OCI-LY7 (cell line): Measurements from ENCODE around the gene BTAF1. TPM values are rescaled to one million over a fixed set of nuclear protein-coding genes. Genes with fewer than 3 reads are reported as not detected.

Experiments
- BruUV-seq: library from RNA; stranded (reverse); fragments of 400-500 nt; replicated peaks from 2 replicates; lab custom pipeline; 2021; lab: Mats Ljungman, UMichigan
- CTCF ChIA-PET: fragments of 300-600 bp; sonication (Branson Sonifier 250); formaldehyde crosslinking; loops from one replicate; lab custom pipeline; 2022; ENCODE audit warnings: antibody characterized with exemption; ENCODE audit not compliant: unreplicated experiment; lab: Charles Lee
- POLR2A ChIA-PET: fragments of 300-600 bp; sonication (Branson Sonifier 250); formaldehyde crosslinking; loops from one replicate; lab custom pipeline; 2022; ENCODE audit warnings: antibody characterized with exemption; lab: Charles Lee
- DNase-seq: peaks from one replicate; pipeline ENCODE4 v3.0.0-alpha.2; 2015; ENCODE audit warnings: low spot score
- H2AFZ ChIP-seq: fragments of 200-600 bp; sonication (generic), shearing (Covaris generic); 2 replicates; pipeline ENCODE4 v1.6.1; 2014; ENCODE audit warnings: mild to moderate bottlenecking, antibody characterized with exemption, low read length, moderate library complexity
- H3K27ac ChIP-seq: fragments of 200-600 bp; sonication (generic); 2 replicates; pipeline ENCODE4 v1.5.1; 2014; ENCODE audit warnings: mixed run types, low read depth, mild to moderate bottlenecking, moderate library complexity, low read length, inconsistent platforms; ENCODE audit not compliant: poor library complexity, severe bottlenecking
- H3K36me3 ChIP-seq: fragments of 200-600 bp; sonication (generic); 2 replicates; pipeline ENCODE4 v1.6.1; 2014; ENCODE audit warnings: mild to moderate bottlenecking, antibody characterized with exemption, low read length, moderate library complexity, mixed read lengths; ENCODE audit not compliant: insufficient read depth
- H3K4me1 ChIP-seq: fragments of 200-600 bp; sonication (generic); 2 replicates; pipeline ENCODE4 v1.5.1; 2014; ENCODE audit warnings: mild to moderate bottlenecking, low read length; ENCODE audit not compliant: insufficient read depth, poor library complexity, severe bottlenecking
- H3K4me2 ChIP-seq: fragments of 200-600 bp; sonication (generic); 2 replicates; pipeline ENCODE4 v1.6.1; 2014; ENCODE audit warnings: mild to moderate bottlenecking, low read length
- H3K4me3 ChIP-seq: fragments of 200-600 bp; sonication (generic); 2 replicates; pipeline ENCODE4 v1.5.1; 2014; ENCODE audit warnings: mild to moderate bottlenecking, low read depth, low read length; ENCODE audit not compliant: poor library complexity, severe bottlenecking
- H3K79me2 ChIP-seq: fragments of 200-600 bp; sonication (generic); 2 replicates; pipeline ENCODE4 v1.6.1; 2016; ENCODE audit warnings: low read depth, mild to moderate bottlenecking, low read length, moderate library complexity, mixed read lengths; ENCODE audit not compliant: insufficient read depth
- H3K9me2 ChIP-seq: fragments of 200-600 bp; sonication (generic); 2 replicates; pipeline ENCODE4 v1.6.1; 2016; ENCODE audit warnings: mild to moderate bottlenecking, low read length, mixed read lengths; ENCODE audit not compliant: insufficient read depth
- H3K9me3 ChIP-seq: fragments of 200-600 bp; sonication (generic); 2 replicates; pipeline ENCODE4 v1.6.1; 2014; ENCODE audit warnings: mild to moderate bottlenecking, mixed run types, low read length, mixed read lengths
- H4K20me1 ChIP-seq: fragments of 200-600 bp; sonication (generic); 2 replicates; pipeline ENCODE4 v1.6.1; 2014; ENCODE audit warnings: mild to moderate bottlenecking, antibody characterized with exemption, low read length, moderate library complexity, mixed read lengths; ENCODE audit not compliant: insufficient read depth
- EZH2phosphoT487 ChIP-seq: fragments of 200-600 bp; sonication (generic); IDR thresholded peaks from 2 replicates; pipeline ENCODE4 v1.6.1; 2018; ENCODE audit warnings: low read depth, borderline replicate concordance, mild to moderate bottlenecking, mixed run types, antibody characterized with exemption, low read length, moderate library complexity, mixed read lengths
- intact Hi-C: fragments of 100-400 bp; cut with micrococcal nuclease; formaldehyde crosslinking; loops from one replicate; pipeline ENCODE4 v1.10.0; 2022; ENCODE audit not compliant: unreplicated experiment
- total RNA-seq, 2 experiments: library from RNA; depleted of rRNA in 1 of 2; stranded (reverse); fragments of >200 nt in 1 of 2; shearing (Covaris generic) in 1 of 2; gene quantifications; 2 replicates each; pipeline ENCODE4 v1.2.3, GENCODE V29; 2014 to 2022
- TF ChIP-seq, protein P1 (sequence below): fragments of 200-600 bp; sonication (generic); conservative IDR thresholded peaks from 2 replicates; pipeline ENCODE4 v1.5.1; 2014; ENCODE audit warnings: mild to moderate bottlenecking, antibody characterized with exemption, low read length, moderate library complexity, mixed read lengths

The BTAF1 gene
- total RNA-seq, 2 experiments from 2014 or later, result 65.1 to 95.6 TPM

DNA sequence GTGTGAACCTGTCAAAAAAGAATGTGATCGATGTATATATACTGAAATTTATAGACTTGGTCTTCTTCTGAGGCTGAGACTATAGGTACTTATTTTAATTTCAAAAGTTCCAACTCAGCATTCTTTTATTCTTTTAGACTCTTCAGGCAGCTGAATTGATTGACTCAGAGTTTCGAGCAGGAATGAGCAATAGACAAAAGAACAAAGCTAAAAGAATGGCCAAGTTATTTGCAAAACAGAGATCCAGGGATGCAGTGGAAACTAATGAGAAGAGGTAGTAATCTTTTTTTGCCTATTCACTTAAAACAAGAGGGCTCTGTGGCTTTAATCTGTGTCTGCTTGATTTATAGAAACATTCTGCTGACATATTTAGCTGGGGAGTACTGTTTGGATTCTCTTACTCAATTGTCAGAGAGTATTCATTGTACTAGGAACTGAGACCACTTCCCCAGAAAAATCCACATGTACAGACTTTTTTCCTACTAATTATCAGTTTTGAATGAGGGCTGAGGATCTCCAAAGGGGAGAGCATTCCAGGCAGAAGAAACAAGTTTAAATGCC is 30.1 kb downstream of the BTAF1 start:
- BruUV-seq, result no TSS peak
- Histone ChIP-seq H4K20me1 (peaks cover 4% of the 10 kb centered on the region; the same call in 1 of the 2 replicates), H3K4me2 (no peak overlapping the region), H3K27ac (no peak overlapping the region), H3K4me3 (no peak overlapping the region), H3K79me2 (no peaks in the 10 kb centered on the region), H3K9me2 (no peaks in the 10 kb centered on the region), H3K36me3 (peaks cover 89% of the 10 kb centered on the region), H3K9me3 (no peaks in the 10 kb centered on the region), H3K4me1 (no peaks in the 10 kb centered on the region), H2AFZ (no peak overlapping the region)
- intact Hi-C loops, result no loop called here
- ChIA-PET CTCF (no interaction called here), POLR2A (interaction anchor here (0.9 kb wide), 1 partner anchor 15 kb away, joined by 3 read pairs; no protein-coding TSS in a partner anchor)
- DNase-seq, result no peak
- TF ChIP-seq, protein P1, sequence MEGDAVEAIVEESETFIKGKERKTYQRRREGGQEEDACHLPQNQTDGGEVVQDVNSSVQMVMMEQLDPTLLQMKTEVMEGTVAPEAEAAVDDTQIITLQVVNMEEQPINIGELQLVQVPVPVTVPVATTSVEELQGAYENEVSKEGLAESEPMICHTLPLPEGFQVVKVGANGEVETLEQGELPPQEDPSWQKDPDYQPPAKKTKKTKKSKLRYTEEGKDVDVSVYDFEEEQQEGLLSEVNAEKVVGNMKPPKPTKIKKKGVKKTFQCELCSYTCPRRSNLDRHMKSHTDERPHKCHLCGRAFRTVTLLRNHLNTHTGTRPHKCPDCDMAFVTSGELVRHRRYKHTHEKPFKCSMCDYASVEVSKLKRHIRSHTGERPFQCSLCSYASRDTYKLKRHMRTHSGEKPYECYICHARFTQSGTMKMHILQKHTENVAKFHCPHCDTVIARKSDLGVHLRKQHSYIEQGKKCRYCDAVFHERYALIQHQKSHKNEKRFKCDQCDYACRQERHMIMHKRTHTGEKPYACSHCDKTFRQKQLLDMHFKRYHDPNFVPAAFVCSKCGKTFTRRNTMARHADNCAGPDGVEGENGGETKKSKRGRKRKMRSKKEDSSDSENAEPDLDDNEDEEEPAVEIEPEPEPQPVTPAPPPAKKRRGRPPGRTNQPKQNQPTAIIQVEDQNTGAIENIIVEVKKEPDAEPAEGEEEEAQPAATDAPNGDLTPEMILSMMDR, result no peak
- TF ChIP-seq EZH2phosphoT487, result no peak

DNA sequence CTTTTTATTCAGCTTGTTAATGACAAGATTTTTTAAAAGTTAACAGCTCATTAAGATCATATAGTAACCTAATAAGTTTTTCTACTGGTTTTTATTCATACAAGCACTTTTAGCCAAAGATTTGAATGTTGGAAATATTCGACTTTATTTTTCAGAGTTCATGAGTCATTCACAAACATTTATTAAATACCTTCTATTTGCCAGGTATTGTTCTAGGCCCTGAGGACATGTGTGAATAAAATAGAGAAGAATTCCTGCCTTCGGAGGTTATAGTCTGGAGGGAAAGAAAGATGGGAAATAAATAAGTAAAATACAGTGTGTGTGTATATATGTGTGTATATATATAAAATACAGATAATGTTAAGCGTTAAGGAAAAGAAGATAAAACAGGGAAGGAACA is 31.5 kb downstream of the BTAF1 start:
- CTCF ChIA-PET, result no interaction called here
- peaks cover 94% of the 10 kb centered on the region for H3K36me3 ChIP-seq
- BruUV-seq, result no TSS peak

DNA sequence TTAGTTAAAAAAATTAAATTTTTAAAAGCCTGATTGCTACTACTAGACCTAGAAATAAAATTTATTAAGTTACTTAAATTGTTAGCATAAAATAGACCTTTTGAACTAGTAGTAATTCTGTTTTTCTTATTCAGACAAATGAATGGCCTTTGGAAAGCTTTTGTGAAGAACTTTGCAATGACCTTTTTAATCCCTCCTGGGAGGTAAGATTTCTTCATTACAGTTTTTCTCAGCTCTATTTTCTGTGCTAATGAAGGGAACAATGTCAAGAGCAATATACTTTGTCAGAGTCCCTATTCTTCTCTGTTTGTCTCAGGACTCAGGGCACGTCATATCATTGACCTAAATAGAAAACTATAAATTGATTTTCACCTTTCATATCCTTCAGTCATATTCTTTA is 33.5 kb downstream of the BTAF1 start:
- H2AFZ ChIP-seq, result no peak overlapping the region
- no peaks in the 10 kb centered on the region for H3K9me3 ChIP-seq
- peaks cover 97% of the 10 kb centered on the region for H3K36me3 ChIP-seq
- no peak for DNase-seq
- no peaks in the 10 kb centered on the region for H3K79me2 ChIP-seq
- peaks cover 4% of the 10 kb centered on the region; the same call in 1 of the 2 replicates for H4K20me1 ChIP-seq
- ChIA-PET POLR2A (interaction anchor here (0.5 to 0.7 kb wide), 3 partner anchors 11 to 1387 kb away, joined by 3 read pairs; no protein-coding TSS in a partner anchor), CTCF (no interaction called here)
- no peaks in the 10 kb centered on the region for H3K4me1 ChIP-seq
- no peaks in the 10 kb centered on the region for H3K9me2 ChIP-seq
- BruUV-seq, result no TSS peak
- intact Hi-C loops, result no loop called here
- H3K27ac ChIP-seq, result no peak overlapping the region
- no peak for TF ChIP-seq EZH2phosphoT487
- TF ChIP-seq, protein P1, result no peak
- H3K4me3 ChIP-seq, result no peak overlapping the region
- no peak overlapping the region for H3K4me2 ChIP-seq

More for the DNA sequence above, 31.5 kb downstream of the BTAF1 start:
- Histone ChIP-seq H3K9me2 (no peaks in the 10 kb centered on the region), H3K4me2 (no peak overlapping the region), H3K79me2 (no peaks in the 10 kb centered on the region), H3K4me3 (no peak overlapping the region), H3K4me1 (no peaks in the 10 kb centered on the region), H3K27ac (no peak overlapping the region), H4K20me1 (peaks cover 4% of the 10 kb centered on the region; the same call in 1 of the 2 replicates), H3K9me3 (no peaks in the 10 kb centered on the region), H2AFZ (no peak overlapping the region)
- intact Hi-C loops, result no loop called here
- POLR2A ChIA-PET, result no interaction called here
- DNase-seq, result no peak
- TF ChIP-seq EZH2phosphoT487, result no peak
- TF ChIP-seq, protein P1, result no peak
